Right kidney (tissue), 1 donor: ENCODE measurements around the gene CCDC116.

ENCODE experiments used
- DNase-seq: peaks from one replicate; pipeline ENCODE4 v3.0.0-alpha.2; 2016

CCDC116 gene

GRCh38 chr22:21681566-21682370 lies 49.2 kb downstream of the CCDC116 start:
- DNase-seq: no peak

GRCh38 chr22:21682385-21683175 lies 50.0 kb downstream of the CCDC116 start:
- DNase-seq: no peak

- DNase-seq: no peak
Measured at GRCh38 chr22:21683401-21683811, 50.8 kb downstream of the CCDC116 start.

- DNase-seq: no peak
Measured at GRCh38 chr22:21684492-21685163, 52.1 kb downstream of the CCDC116 start.

GRCh38 chr22:21685164-21685513 lies 52.6 kb downstream of the CCDC116 start:
- no peak for DNase-seq

GRCh38 chr22:21686193-21686608 lies 53.6 kb downstream of the CCDC116 start:
- DNase-seq: no peak
